K562 (cell line): ENCODE results near the gene LAMA2. TPM values are rescaled to one million over a fixed set of nuclear protein-coding genes. Genes with fewer than 3 reads are reported as not detected.

Source experiments
- ATAC-seq: fragments of 200-7000 bp; cut with Tn5 transposase; 3 replicates; pipeline ENCODE4 v1.9.1; 2020; ENCODE audit warnings: moderate library complexity
- BruUV-seq: library from RNA; stranded (reverse); fragments of 400-500 nt; replicated peaks from 2 replicates; lab custom pipeline; 2021; lab: Mats Ljungman, UMichigan
- CTCF ChIA-PET: fragments of 300-600 bp; formaldehyde crosslinking; extraction: SDS; loops from one replicate; lab custom pipeline; 2021; ENCODE audit warnings: low intra/inter-chr PET ratio; lab: Yijun Ruan, JAX
- POLR2A ChIA-PET: fragments of 300-600, 350-650 bp; sonication (Branson Sonifier 250); formaldehyde crosslinking; extraction: SDS; loops from one replicate; lab custom pipeline; 2021; ENCODE audit warnings: antibody characterized with exemption, inconsistent platforms; lab: Yijun Ruan, JAX
- DNase-seq, 4 experiments: peaks; one replicate each; pipeline versions ENCODE4 v3.0.0 to v3.0.0-alpha.2; 2011 to 2018; ENCODE audit warnings: low spot score in 3 of 4, mixed read lengths in 3 of 4; ENCODE audit errors: extremely low read depth in 1 of 4
- FAIRE-seq: peaks from 2 replicates; lab custom pipeline; 2011; peaks lifted over from hg19 to GRCh38; lab: Jason Lieb, UNC
- H2AFZ ChIP-seq: 2 replicates; pipeline ENCODE4 v1.6.0; 2011; ENCODE audit warnings: low read depth, low read length, control low read depth, inconsistent platforms
- H3K27ac ChIP-seq: fragments of 200-600 bp; 3 replicates; pipeline ENCODE4 v1.8.0; 2011; ENCODE audit warnings: low read depth, mild to moderate bottlenecking, control low read depth, inconsistent platforms, low read length, moderate library complexity, mixed read lengths; ENCODE audit errors: extremely low read depth
- H3K27me3 ChIP-seq, 2 experiments: fragments of 300-600 bp in 1 of 2; 2 replicates in 1 of 2; 3 replicates in 1 of 2; pipeline versions ENCODE4 v1.6.0 to v1.8.0; 2011; ENCODE audit warnings: inconsistent platforms in 2 of 2, low read length in 2 of 2, mild to moderate bottlenecking in 1 of 2, mixed read lengths in 1 of 2, moderate library complexity in 1 of 2; ENCODE audit not compliant: control insufficient read depth in 2 of 2, insufficient read depth in 2 of 2
- H3K36me3 ChIP-seq: fragments of 300-600 bp; 3 replicates; pipeline ENCODE4 v1.8.0; 2011; ENCODE audit warnings: mild to moderate bottlenecking, low read length, inconsistent platforms; ENCODE audit not compliant: control insufficient read depth, insufficient read depth
- H3K4me1 ChIP-seq, 2 experiments: fragments of 200-600 bp in 1 of 2; replicated peaks in 1 of 2; 2 replicates in 1 of 2; 3 replicates in 1 of 2; pipeline versions ENCODE4 v1.5.1 to v1.8.0; 2011; ENCODE audit warnings: inconsistent platforms in 2 of 2, low read length in 2 of 2, mild to moderate bottlenecking in 1 of 2, mixed read lengths in 1 of 2, moderate library complexity in 1 of 2; ENCODE audit not compliant: control insufficient read depth in 2 of 2, insufficient read depth in 2 of 2
- H3K4me2 ChIP-seq: 2 replicates; pipeline ENCODE4 v1.6.1; 2011; ENCODE audit warnings: low read length, control low read depth, inconsistent platforms, mixed read lengths; ENCODE audit not compliant: insufficient read depth
- H3K4me3 ChIP-seq: fragments of 200-600 bp; sonication (generic), shearing (Covaris generic); 2 replicates; pipeline ENCODE4 v1.5.1; 2016; ENCODE audit warnings: control low read depth, inconsistent platforms
- H3K79me2 ChIP-seq: fragments of 200-600 bp; 3 replicates; pipeline ENCODE4 v1.8.0; 2011; ENCODE audit warnings: low read length, inconsistent platforms; ENCODE audit not compliant: control insufficient read depth, insufficient read depth
- H3K9ac ChIP-seq, 2 experiments: 2 replicates each; pipeline versions ENCODE4 v1.6.0 to v1.6.1; 2011; ENCODE audit warnings: low read depth in 2 of 2, low read length in 2 of 2, control low read depth in 1 of 2, inconsistent platforms in 1 of 2, mild to moderate bottlenecking in 1 of 2, mixed read lengths in 1 of 2; ENCODE audit not compliant: insufficient read depth in 1 of 2
- H3K9me1 ChIP-seq: one replicate; pipeline ENCODE4 v1.6.0; 2011; ENCODE audit warnings: inconsistent platforms, mild to moderate bottlenecking, low read length, moderate library complexity; ENCODE audit not compliant: control insufficient read depth, insufficient read depth
- H3K9me3 ChIP-seq: replicated peaks from 2 replicates; pipeline ENCODE4 v1.5.1; 2011; ENCODE audit warnings: low read depth, low read length, inconsistent platforms; ENCODE audit not compliant: control insufficient read depth, insufficient read depth
- H4K20me1 ChIP-seq: replicated peaks from 2 replicates; pipeline ENCODE4 v1.6.1; 2011; ENCODE audit warnings: low read length, inconsistent platforms, mixed read lengths; ENCODE audit not compliant: control insufficient read depth, insufficient read depth
- CBFA2T3 ChIP-seq: fragments of 450-650 bp; IDR thresholded peaks from 2 replicates; pipeline ENCODE4 v1.6.1; 2017
- CBX2 ChIP-seq: fragments of 200-600 bp; sonication (generic); IDR thresholded peaks from one replicate; pipeline ENCODE4 v1.6.1; 2012; ENCODE audit warnings: mild to moderate bottlenecking, low read length, inconsistent platforms; ENCODE audit not compliant: insufficient read depth, poor library complexity, severe bottlenecking
- EWSR1 ChIP-seq: fragments of 450-650 bp; IDR thresholded peaks from 2 replicates; pipeline ENCODE4 v1.6.1; 2018; ENCODE audit warnings: borderline replicate concordance, mild to moderate bottlenecking, low read depth, moderate library complexity; ENCODE audit not compliant: partially characterized antibody
- HIVEP1 ChIP-seq: fragments of 250-450 bp; sonication (Bioruptor Pico); IDR thresholded peaks from 2 replicates; pipeline ENCODE4 v1.4.0; 2020; ENCODE audit warnings: mild to moderate bottlenecking
- IRF2 ChIP-seq: sonication (generic); formaldehyde crosslinking; IDR thresholded peaks from 2 replicates; pipeline ENCODE4 v1.8.1; 2022; ENCODE audit warnings: mild to moderate bottlenecking, missing genetic modification reagents
- MTA1 ChIP-seq: fragments of 450-650 bp; IDR thresholded peaks from 2 replicates; pipeline ENCODE4 v1.6.1; 2017; ENCODE audit warnings: borderline replicate concordance
- PURB ChIP-seq: sonication (generic); formaldehyde crosslinking; IDR thresholded peaks from 2 replicates; pipeline ENCODE4 v1.9.0; 2021; ENCODE audit warnings: low read depth, mild to moderate bottlenecking, missing genetic modification reagents
- U2AF1 ChIP-seq: fragments of 200-400 bp; formaldehyde crosslinking; optimal IDR thresholded peaks from 2 replicates; pipeline ENCODE3; 2017; ENCODE audit warnings: mild to moderate bottlenecking, low read depth, low read length, moderate library complexity
- U2AF2 ChIP-seq: fragments of 200-400 bp; formaldehyde crosslinking; optimal IDR thresholded peaks from 2 replicates; pipeline ENCODE3; 2017; ENCODE audit warnings: low read depth, mild to moderate bottlenecking, low read length
- ZNF316 ChIP-seq: fragments of 450-650 bp; IDR thresholded peaks from 2 replicates; pipeline ENCODE4 v1.6.1; 2016
- WGBS: fragments of 100-300 bp; shearing (Covaris generic); methylation state at CpG from one replicate; pipeline ENCODE4 v1.1.6; 2016; ENCODE audit warnings: low coverage, mixed read lengths; ENCODE audit not compliant: insufficient coverage; ENCODE audit errors: missing lambda C conversion rate; 5-methylcytosine and 5-hydroxymethylcytosine counted together
- in situ Hi-C: fragments of 300-500 bp; cut with MboI; formaldehyde crosslinking; loops from 4 replicates; pipeline ENCODE4 v1.15.0; 2018; ENCODE audit warnings: inconsistent platforms, mixed read lengths
- intact Hi-C: fragments of 100-400 bp; cut with micrococcal nuclease; formaldehyde crosslinking; loops from 2 replicates; pipeline ENCODE4 v1.14.2; 2022
- polyA plus RNA-seq, 8 experiments: library from polyadenylated mRNA; depleted of rRNA in 4 of 8; stranded (reverse) in 5 of 8; unstranded in 3 of 8; fragments of >200 nt; fragmentation: Nextera tagmentation in 2 of 8; fragmentation: Illumina TruSeq in 1 of 8; extraction: Ambion mirVana in 2 of 8; extraction: Trizol in 1 of 8; gene quantifications; 2 replicates each; pipeline versions ENCODE4 v1.2.1 to v1.2.3, GENCODE V29; 2011 to 2014; ENCODE audit warnings: inconsistent platforms in 1 of 8, missing spikeins in 1 of 8
- total RNA-seq, 7 experiments: library from RNA; depleted of rRNA in 6 of 7; stranded (reverse); fragments of >200 nt in 6 of 7; fragmentation: Illumina TruSeq in 2 of 7; extraction: Trizol in 2 of 7; gene quantifications; 2 replicates each; pipeline versions ENCODE4 v1.2.1 to v1.2.3, GENCODE V29; 2011 to 2021; ENCODE audit warnings: low replicate concordance in 1 of 7
- TF ChIP-seq, protein P1 (sequence below): sonication (generic); formaldehyde crosslinking; IDR thresholded peaks from 2 replicates; pipeline ENCODE4 v1.8.0; 2022; ENCODE audit warnings: missing genetic modification reagents, mild to moderate bottlenecking, borderline replicate concordance
- TF ChIP-seq, protein P2 (sequence below): fragments of 200-800 bp; sonication (Bioruptor generic); IDR thresholded peaks from 2 replicates; pipeline ENCODE4 v1.6.1; 2017; ENCODE audit warnings: missing genetic modification characterization, missing compliant biosample characterization
- TF ChIP-seq, protein P3 (sequence below): sonication (generic); formaldehyde crosslinking; IDR thresholded peaks from 2 replicates; pipeline ENCODE4 v1.8.1; 2023; ENCODE audit warnings: mild to moderate bottlenecking, missing genetic modification reagents

LAMA2 gene
- total and polyA plus RNA-seq, 9 of the 15 experiments (the other 6 are each of a cell fraction or from before 2014, with no cell fraction given): 0.04 to 1.5 (median 0.36) TPM

- TF ChIP-seq CBX2: no peak
- TF ChIP-seq CBFA2T3: no peak
- TF ChIP-seq, protein P1, sequence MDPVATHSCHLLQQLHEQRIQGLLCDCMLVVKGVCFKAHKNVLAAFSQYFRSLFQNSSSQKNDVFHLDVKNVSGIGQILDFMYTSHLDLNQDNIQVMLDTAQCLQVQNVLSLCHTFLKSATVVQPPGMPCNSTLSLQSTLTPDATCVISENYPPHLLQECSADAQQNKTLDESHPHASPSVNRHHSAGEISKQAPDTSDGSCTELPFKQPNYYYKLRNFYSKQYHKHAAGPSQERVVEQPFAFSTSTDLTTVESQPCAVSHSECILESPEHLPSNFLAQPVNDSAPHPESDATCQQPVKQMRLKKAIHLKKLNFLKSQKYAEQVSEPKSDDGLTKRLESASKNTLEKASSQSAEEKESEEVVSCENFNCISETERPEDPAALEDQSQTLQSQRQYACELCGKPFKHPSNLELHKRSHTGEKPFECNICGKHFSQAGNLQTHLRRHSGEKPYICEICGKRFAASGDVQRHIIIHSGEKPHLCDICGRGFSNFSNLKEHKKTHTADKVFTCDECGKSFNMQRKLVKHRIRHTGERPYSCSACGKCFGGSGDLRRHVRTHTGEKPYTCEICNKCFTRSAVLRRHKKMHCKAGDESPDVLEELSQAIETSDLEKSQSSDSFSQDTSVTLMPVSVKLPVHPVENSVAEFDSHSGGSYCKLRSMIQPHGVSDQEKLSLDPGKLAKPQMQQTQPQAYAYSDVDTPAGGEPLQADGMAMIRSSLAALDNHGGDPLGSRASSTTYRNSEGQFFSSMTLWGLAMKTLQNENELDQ (CRISPR knock-in tag): no peak
- TF ChIP-seq MTA1: no peak
- TF ChIP-seq, protein P2, sequence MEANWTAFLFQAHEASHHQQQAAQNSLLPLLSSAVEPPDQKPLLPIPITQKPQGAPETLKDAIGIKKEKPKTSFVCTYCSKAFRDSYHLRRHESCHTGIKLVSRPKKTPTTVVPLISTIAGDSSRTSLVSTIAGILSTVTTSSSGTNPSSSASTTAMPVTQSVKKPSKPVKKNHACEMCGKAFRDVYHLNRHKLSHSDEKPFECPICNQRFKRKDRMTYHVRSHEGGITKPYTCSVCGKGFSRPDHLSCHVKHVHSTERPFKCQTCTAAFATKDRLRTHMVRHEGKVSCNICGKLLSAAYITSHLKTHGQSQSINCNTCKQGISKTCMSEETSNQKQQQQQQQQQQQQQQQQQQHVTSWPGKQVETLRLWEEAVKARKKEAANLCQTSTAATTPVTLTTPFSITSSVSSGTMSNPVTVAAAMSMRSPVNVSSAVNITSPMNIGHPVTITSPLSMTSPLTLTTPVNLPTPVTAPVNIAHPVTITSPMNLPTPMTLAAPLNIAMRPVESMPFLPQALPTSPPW: no peak
- TF ChIP-seq, all 486 proteins: peak for 0
Observed at GRCh38 chr6:128841518-128841917, 41.4 kb upstream of the LAMA2 start (continued).

DNA sequence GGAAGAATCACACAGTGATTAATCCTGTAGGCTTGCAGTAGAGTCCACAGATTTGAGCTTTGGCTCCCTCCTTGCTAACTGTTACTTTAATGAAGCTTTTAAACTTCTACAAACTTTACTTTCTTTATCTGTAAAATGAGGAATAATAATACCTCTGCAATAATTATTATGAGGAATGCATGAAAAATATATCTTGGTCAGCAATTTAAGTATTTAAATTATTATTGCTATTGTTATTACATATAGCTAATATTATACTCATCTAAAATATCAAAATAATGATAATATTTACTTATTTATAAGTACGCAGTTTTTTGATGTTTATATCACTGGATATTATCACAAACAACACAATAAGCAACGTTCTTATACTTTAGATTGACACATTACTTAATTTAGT lies 38.3 kb upstream of the LAMA2 start:
- no peak for DNase-seq
- CTCF ChIA-PET: no interaction called here
- Histone ChIP-seq H2AFZ (no peak overlapping the region), H3K9me1 (no peaks in the 10 kb centered on the region), H3K79me2 (no peaks in the 10 kb centered on the region)
- TF ChIP-seq HIVEP1 (CRISPR knock-in tag) (no peak), EWSR1 (no peak), PURB (CRISPR knock-in tag) (no peak), IRF2 (CRISPR knock-in tag) (no peak), U2AF1 (no peak), U2AF2 (no peak), ZNF316 (peak; percentile 50; the same call in 1 of the 2 replicates)
- TF ChIP-seq, protein P3, sequence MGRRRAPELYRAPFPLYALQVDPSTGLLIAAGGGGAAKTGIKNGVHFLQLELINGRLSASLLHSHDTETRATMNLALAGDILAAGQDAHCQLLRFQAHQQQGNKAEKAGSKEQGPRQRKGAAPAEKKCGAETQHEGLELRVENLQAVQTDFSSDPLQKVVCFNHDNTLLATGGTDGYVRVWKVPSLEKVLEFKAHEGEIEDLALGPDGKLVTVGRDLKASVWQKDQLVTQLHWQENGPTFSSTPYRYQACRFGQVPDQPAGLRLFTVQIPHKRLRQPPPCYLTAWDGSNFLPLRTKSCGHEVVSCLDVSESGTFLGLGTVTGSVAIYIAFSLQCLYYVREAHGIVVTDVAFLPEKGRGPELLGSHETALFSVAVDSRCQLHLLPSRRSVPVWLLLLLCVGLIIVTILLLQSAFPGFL (CRISPR knock-in tag): no peak
- TF ChIP-seq, all 486 proteins: peak for 1
- H3K4me1 ChIP-seq: no peaks in the 10 kb centered on the region
- H3K4me2 ChIP-seq: no peak overlapping the region
- H3K27me3 ChIP-seq: no peaks in the 10 kb centered on the region
- intact Hi-C loops (no loop called here), in situ Hi-C loops (no loop called here)
- H3K9me3 ChIP-seq: no peaks in the 10 kb centered on the region
- H3K9ac ChIP-seq: no peak overlapping the region
- POLR2A ChIA-PET: no interaction called here
- BruUV-seq: no TSS peak
- H3K4me3 ChIP-seq: no peak overlapping the region
- no peaks in the 10 kb centered on the region for H3K36me3 ChIP-seq
- no peaks in the 10 kb centered on the region for H4K20me1 ChIP-seq
- FAIRE-seq (no peak), ATAC-seq (no peak)
- 0% methylated on average over 2 of the region's 2 CpGs for WGBS
- no peak overlapping the region for H3K27ac ChIP-seq
